Measurements from ENCODE around the gene CAD.

DNA sequence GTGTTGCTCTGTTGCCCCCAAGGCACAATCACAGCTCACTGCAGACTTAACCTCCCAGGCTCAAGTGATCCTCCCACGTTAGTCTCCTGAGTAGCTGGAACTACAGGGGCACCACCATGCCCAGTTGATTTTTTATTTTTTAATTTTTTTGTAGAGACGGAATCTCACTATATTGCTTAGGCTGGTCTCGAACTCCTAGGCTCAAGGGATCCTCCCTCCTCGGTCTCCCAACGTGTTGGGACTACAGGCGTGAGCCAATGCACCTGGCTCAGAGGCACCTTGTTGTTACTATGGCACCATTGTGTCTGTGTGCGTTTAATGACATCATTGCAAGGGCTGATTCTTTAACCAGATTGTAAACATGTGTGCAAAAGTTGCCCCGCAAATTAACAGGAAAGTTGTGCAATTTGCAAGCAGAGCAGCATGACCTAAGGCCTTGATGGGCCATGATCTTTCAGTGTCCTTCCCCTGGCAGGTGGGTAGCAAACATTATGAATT lies 45.8 kb upstream of the CAD start:
- TF ChIP-seq, protein P1, sequence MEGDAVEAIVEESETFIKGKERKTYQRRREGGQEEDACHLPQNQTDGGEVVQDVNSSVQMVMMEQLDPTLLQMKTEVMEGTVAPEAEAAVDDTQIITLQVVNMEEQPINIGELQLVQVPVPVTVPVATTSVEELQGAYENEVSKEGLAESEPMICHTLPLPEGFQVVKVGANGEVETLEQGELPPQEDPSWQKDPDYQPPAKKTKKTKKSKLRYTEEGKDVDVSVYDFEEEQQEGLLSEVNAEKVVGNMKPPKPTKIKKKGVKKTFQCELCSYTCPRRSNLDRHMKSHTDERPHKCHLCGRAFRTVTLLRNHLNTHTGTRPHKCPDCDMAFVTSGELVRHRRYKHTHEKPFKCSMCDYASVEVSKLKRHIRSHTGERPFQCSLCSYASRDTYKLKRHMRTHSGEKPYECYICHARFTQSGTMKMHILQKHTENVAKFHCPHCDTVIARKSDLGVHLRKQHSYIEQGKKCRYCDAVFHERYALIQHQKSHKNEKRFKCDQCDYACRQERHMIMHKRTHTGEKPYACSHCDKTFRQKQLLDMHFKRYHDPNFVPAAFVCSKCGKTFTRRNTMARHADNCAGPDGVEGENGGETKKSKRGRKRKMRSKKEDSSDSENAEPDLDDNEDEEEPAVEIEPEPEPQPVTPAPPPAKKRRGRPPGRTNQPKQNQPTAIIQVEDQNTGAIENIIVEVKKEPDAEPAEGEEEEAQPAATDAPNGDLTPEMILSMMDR (IDR thresholded peaks at IDR 0.05) = peak in 1 of 3 donors; percentile 24
- TF ChIP-seq POLR2A (IDR thresholded peaks at IDR 0.05) = no peak

Measured in lower leg skin (tissue), 3 donors.